Lower lobe of right lung (tissue), 2 donors: ENCODE results near the gene MMP24. TPM values are rescaled to one million over a fixed set of nuclear protein-coding genes. Genes with fewer than 3 reads are reported as not detected.

ENCODE experiments used
- ATAC-seq, 2 donors: fragments of 200-7000 bp; cut with Tn5 transposase; one replicate each; pipeline ENCODE4 v1.9.1; 2020 to 2022; ENCODE audit warnings: mild to moderate bottlenecking in 2 of 2, moderate library complexity in 2 of 2
- DNase-seq: peaks from one replicate; pipeline ENCODE4 v3.0.0-alpha.2; 2020
- H3K27ac ChIP-seq: fragments of 200-600 bp; one replicate; pipeline ENCODE4 v1.8.0; 2022
- H3K27me3 ChIP-seq: fragments of 200-600 bp; one replicate; pipeline ENCODE4 v1.8.0; 2022; ENCODE audit warnings: low read depth
- H3K36me3 ChIP-seq: fragments of 200-600 bp; one replicate; pipeline ENCODE4 v1.8.0; 2022; ENCODE audit warnings: mild to moderate bottlenecking
- H3K4me1 ChIP-seq: fragments of 200-600 bp; one replicate; pipeline ENCODE4 v1.8.0; 2022
- H3K4me3 ChIP-seq: fragments of 200-600 bp; one replicate; pipeline ENCODE4 v1.8.0; 2022; ENCODE audit warnings: mild to moderate bottlenecking
- H3K9me3 ChIP-seq: fragments of 200-600 bp; one replicate; pipeline ENCODE4 v1.8.0; 2022
- CTCF ChIP-seq: fragments of 200-600 bp; IDR thresholded peaks from one replicate; pipeline ENCODE4 v1.8.0; 2022; ENCODE audit warnings: antibody characterized with exemption, mild to moderate bottlenecking
- intact Hi-C: fragments of 100-400 bp; cut with DNase I; formaldehyde crosslinking; loops from one replicate; pipeline ENCODE4 v1.11.0; 2022
- total RNA-seq: library from RNA; stranded (reverse); fragmentation: NEBNext Ultra II Directional; extraction: Animal tissue kit (Norgen Biotek cat#: 25700); gene quantifications from one replicate; pipeline ENCODE4 v1.2.1, GENCODE V29; 2021
- donor health status: DM: no; HTN: yes; CAD: no; lungs with severe emphysema.

Gene MMP24
- total RNA-seq, 1 donor from 2014 or later, result 5.3 TPM

GRCh38 chr20:35279533-35280174 is 53.2 kb downstream of the MMP24 start:
- no peak for TF ChIP-seq CTCF
- Histone ChIP-seq H3K27ac (no peak overlapping the region), H3K4me1 (peaks cover 36% of the 10 kb centered on the region), H3K27me3 (no peaks in the 10 kb centered on the region), H3K4me3 (no peak overlapping the region), H3K9me3 (no peaks in the 10 kb centered on the region), H3K36me3 (peaks cover 55% of the 10 kb centered on the region)
- ATAC-seq, result no peak
- DNase-seq, result no peak
- intact Hi-C loops, result no loop called here

GRCh38 chr20:35280523-35280922 is 54.0 kb downstream of the MMP24 start:
- Histone ChIP-seq H3K4me1 (peaks cover 41% of the 10 kb centered on the region), H3K27me3 (no peaks in the 10 kb centered on the region), H3K27ac (no peak overlapping the region), H3K36me3 (peaks cover 46% of the 10 kb centered on the region), H3K4me3 (no peak overlapping the region), H3K9me3 (no peaks in the 10 kb centered on the region)
- DNase-seq, result no peak
- no peak for ATAC-seq
- intact Hi-C loops, result no loop called here
- no peak for TF ChIP-seq CTCF

- ATAC-seq (no peak), DNase-seq (no peak)
- no peaks in the 10 kb centered on the region for H3K9me3 ChIP-seq
- no peak overlapping the region for H3K4me3 ChIP-seq
- H3K36me3 ChIP-seq, result peaks cover 36% of the 10 kb centered on the region
- intact Hi-C loops, result no loop called here
- no peak for TF ChIP-seq CTCF
- no peak overlapping the region for H3K27ac ChIP-seq
- peaks cover 32% of the 10 kb centered on the region for H3K4me1 ChIP-seq
- no peaks in the 10 kb centered on the region for H3K27me3 ChIP-seq
Observed at GRCh38 chr20:35281506-35282101, 55.1 kb downstream of the MMP24 start.

- DNase-seq, result no peak
- Histone ChIP-seq H3K27ac (peak overlapping the region; percentile 85), H3K36me3 (peaks cover 32% of the 10 kb centered on the region), H3K9me3 (no peaks in the 10 kb centered on the region), H3K4me1 (peaks cover 24% of the 10 kb centered on the region), H3K4me3 (peak overlapping the region; percentile 99), H3K27me3 (no peaks in the 10 kb centered on the region)
- peak; percentile 16 to 34 for ATAC-seq
- intact Hi-C loops, result no loop called here
- TF ChIP-seq CTCF, result no peak
Observed at GRCh38 chr20:35283441-35284266, 57.2 kb downstream of the MMP24 start.

GRCh38 chr20:35284267-35284991 is 57.9 kb downstream of the MMP24 start, which contains the start of gene EIF6:
TSS of gene EIF6 (minus strand) at chr20:35284772. CDS start at chr20:35284487, 285 bp downstream.
- H3K4me3 ChIP-seq, result peak within 1 kb of the TSS; percentile 99
- H3K27me3 ChIP-seq, result no peaks in the 10 kb centered on the region
- H3K27ac ChIP-seq, result peak within 1 kb of the TSS; percentile 85
- peaks cover 21% of the 10 kb centered on the region for H3K4me1 ChIP-seq
- no peaks in the 10 kb centered on the region for H3K9me3 ChIP-seq
- intact Hi-C loops, result no loop called here
- DNase-seq (peak; percentile 89), ATAC-seq (peak; percentile 94 to 96)
- TF ChIP-seq CTCF, result no peak
- H3K36me3 ChIP-seq, result peaks cover 25% of the 10 kb centered on the region
